Transverse colon (tissue), 3 donors: ENCODE data around the gene MANSC4.

Source experiments
- CTCF ChIP-seq, 5 experiments: fragments of 200-600 bp in 3 of 5; fragments of 450-650 bp in 2 of 5; sonication (generic) in 3 of 5; IDR thresholded peaks; 1 replicate in 2 of 5; 2 replicates in 3 of 5; pipeline ENCODE4 v1.5.1; 2016 to 2017; ENCODE audit warnings: antibody characterized with exemption in 5 of 5, inconsistent platforms in 3 of 5, mild to moderate bottlenecking in 2 of 5, moderate library complexity in 1 of 5
- EP300 ChIP-seq: sonication (generic); formaldehyde crosslinking; IDR thresholded peaks from one replicate; pipeline ENCODE4 v1.6.1; 2017; ENCODE audit warnings: antibody characterized with exemption, low read depth
- POLR2A ChIP-seq: fragments of 450-650 bp; IDR thresholded peaks from one replicate; pipeline ENCODE4 v1.6.1; 2016; ENCODE audit warnings: antibody characterized with exemption, mild to moderate bottlenecking, moderate library complexity

DNA sequence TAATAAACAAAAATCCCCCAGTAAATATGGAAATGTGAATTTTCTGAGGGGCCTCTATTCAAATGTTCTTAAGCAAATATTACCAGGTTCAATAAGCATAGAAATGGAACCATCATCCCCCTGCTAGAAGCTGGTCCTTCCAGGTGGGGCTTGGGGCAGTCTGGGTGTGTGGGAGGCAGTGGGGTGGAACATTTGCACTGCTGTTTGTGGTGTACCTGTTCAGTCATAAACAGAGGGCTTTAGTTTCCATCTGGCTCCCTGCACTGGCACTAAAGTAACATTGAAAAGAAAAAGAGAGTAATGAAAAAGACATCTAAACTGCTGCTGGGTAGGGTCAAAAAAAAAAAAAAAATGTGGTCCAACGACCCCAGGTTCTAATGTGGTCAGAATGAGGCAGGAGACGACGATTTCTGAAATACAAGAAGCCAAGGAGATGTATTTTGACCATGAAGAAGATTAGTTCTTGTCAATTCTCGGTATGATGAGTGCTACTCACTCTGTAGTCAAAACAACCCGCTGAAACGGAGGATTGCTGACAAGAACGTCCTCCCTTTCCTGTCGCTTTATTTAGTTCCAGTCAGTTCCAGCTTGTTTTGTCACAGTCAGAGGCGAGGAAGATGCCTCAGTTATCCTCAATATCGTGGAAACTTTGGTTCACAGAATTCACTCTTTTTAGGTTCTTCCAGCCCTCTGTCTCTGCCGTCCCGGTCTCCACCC lies 44.2 kb upstream of the MANSC4 start:
- TF ChIP-seq POLR2A (no peak), CTCF (IDR thresholded peaks at IDR 0.05) (no peak), EP300 (no peak)
